ENCODE measurements around the gene AKAP6.
"Not testable (repeated sequence)": the region's sequence is repeated elsewhere in the genome, so short reads cannot be mapped to it uniquely, and the experiment has no call there.

The AKAP6 gene

DNA sequence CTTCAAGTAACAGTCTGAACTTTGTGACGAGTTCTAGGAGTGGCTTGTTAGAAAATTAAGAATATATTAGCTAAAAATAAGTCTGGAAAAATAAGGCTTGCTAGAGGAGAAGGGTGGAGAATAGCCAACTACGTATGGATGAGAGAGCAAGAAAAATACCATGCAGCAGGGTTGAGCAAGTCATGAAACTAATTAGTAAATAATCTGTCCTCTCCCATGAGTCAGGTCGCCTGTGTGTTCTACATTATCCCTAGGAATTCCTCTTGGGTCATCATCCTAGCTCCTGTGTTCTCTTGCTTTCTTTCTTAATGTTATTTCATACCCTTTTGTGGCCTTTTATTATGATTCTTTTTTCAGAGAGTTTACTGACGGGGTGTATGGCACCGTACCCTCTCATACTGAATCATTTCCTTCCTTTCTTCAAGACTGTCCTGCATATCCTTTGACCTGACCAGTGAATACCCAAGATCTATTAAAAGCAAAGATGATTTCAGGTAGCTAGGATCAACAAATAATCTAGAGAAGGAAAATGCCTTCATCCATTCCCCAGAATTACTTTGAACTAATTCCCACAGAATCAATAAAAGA, 432.4 kb downstream of the AKAP6 start:
- DNase-seq (ENCODE audit: extremely low spot score, insufficient read length, low read depth) (no peak), FAIRE-seq (no peak)

DNA sequence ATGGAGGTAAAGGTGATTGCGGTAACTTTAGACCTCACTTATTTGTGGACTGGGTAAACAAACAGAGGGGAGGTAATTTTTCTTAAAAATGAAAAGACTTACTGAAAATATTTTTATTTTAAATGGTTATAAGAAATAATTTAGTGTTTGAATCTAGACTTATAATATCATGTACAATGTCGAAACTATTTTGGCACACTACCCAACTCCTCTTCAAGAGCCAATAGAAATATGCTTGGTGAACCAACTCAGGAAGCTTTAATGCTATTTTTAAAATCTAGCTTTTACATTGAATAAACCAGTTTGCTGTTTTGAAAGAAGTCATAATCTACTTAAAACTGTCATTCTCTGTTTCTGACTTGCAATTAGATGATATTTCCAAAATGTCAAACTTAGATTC, 433.8 kb downstream of the AKAP6 start:
- DNase-seq (ENCODE audit: extremely low spot score, insufficient read length, low read depth), result no peak
- no peak for FAIRE-seq

DNA sequence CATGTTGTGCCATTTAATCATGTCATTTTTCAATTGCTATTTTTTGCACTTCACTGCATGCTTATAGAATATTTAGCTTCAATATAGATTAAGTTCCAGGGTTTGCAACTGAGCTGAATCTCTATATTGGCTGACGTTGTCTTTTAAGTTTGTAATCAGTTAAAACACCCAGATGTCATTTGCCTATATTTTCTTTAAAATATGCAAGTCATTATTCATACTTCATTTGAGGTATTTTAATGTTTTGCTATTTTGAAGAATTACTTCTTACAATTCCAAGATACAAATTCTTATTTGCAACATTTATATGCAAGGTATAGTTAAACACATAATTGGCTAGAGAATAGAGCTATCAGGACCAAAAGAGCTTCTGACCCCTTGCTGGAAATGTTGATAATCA, 434.6 kb downstream of the AKAP6 start:
- no peak for DNase-seq (ENCODE audit: extremely low spot score, insufficient read length, low read depth)
- FAIRE-seq, result no peak

DNA sequence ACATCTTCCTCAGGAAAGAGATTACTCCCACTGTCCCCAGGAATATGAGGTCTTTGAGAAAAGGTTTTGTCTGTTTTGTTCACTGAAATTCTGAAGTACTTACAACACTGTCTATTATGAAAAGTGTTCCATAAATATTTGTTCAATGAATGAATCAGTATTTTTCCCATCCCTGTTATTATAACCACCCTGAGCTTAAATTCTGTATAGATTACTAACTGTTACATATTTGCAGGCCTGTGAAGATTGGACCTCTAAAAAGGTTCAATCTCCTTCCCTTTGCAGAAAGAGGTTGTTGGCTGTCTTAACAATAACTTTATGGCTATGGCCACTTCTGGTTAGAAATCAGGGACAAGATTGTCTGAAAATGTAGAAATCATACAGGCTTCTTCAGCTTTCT, 435.0 kb downstream of the AKAP6 start:
- FAIRE-seq, result no peak
- no peak for DNase-seq (ENCODE audit: extremely low spot score, insufficient read length, low read depth)

DNA sequence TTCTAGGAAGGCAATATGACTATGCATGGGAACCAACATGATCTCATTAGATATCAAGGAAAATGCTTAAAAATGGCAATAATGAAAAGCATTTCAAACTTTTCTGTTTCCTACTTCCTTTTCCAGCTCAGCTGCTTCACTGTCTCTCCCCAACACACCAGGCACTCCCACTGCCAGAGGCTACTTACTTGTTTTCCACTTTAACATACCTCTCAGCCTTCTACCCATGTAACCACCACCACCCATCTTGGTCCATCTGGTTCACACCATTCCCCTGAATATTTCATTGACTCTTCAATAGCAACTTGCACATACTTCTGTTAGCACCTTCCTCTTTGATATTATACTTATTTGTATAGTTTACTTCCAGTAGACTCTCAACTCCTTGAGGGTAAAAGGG, 441.3 kb downstream of the AKAP6 start:
- FAIRE-seq, result no peak
- no peak for DNase-seq (ENCODE audit: extremely low spot score, insufficient read length, low read depth)

DNA sequence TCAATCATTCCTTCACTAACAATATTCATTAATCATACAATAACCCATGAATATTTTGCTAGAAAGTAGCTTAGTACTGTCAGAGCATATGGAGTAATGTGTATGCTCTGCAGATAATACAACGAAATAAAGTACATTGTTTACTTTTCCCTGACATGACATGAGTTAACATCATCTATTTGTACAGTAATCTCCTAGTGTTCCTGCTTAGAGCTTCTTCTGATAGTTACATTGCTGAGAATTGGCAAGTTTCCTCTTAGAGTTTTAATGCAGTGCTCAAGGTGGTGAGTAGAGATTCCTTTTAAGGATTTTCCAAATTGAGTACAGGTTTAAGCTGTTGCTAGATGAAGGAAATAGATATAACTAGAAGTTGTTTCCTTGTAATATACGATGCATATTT, 445.1 kb downstream of the AKAP6 start:
- FAIRE-seq, result no peak

DNA sequence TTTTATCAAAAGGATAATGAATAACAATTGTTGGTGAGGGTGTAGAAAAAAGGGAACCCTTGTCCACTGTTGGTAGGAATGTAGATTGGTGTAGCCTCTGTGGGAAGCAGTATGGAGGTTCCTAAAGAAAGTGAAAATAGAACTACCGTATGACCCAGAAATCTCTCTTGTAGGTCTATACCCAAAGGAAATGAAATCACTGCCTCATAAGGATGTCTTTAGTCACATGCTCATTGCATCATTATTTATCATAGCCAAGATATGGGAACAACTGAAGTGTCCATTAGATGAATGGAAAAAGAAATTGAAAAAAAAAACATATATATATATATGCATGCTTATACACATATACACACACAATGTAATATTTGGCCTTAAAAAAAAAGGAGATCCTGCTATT, 450.7 kb downstream of the AKAP6 start:
- FAIRE-seq, result no peak

More for the DNA sequence above, 445.1 kb downstream of the AKAP6 start:
- no peak for DNase-seq (ENCODE audit: extremely low spot score, insufficient read length, low read depth)

DNA sequence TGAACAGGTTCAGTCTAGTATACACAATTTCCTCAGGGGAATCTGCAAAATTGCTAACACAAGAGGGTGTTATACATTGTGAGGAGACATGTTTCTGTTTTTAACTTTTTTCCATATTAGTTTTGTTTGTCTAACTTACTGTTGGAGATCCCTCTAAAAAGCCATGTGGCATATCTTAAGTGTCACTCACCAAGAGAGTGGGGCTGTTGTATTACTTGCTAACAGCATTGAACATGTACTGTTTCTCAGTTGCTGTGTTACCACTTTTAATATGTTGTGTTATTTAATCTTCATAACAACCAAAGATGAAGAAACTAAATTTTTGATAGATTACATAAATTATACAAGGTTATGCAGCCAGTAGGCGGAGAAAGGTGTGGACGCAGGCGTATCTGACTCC, 455.3 kb downstream of the AKAP6 start:
- FAIRE-seq (no peak), DNase-seq (ENCODE audit: extremely low spot score, insufficient read length, low read depth) (no peak)

More for the DNA sequence above, 450.7 kb downstream of the AKAP6 start:
- no peak for DNase-seq (ENCODE audit: extremely low spot score, insufficient read length, low read depth)

DNA sequence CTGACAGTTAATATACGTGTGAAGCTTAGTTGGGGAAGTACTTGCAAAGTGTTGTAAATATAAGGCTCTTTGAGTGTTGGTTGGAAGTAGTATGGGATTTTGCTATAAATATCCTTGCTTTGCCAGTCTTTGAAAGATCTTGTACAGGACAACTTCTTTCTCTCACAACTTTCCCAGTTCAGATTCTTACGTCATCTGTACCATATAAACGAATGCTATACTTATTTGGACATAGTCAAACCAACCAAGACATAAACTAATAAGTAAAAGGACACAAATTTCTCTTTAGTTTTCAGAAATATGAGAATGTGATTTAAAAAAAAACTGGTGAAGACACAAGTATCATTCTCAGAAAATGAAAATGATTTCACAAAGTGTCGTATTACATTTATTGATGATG, 456.5 kb downstream of the AKAP6 start:
- FAIRE-seq (no peak), DNase-seq (ENCODE audit: extremely low spot score, insufficient read length, low read depth) (no peak)

DNA sequence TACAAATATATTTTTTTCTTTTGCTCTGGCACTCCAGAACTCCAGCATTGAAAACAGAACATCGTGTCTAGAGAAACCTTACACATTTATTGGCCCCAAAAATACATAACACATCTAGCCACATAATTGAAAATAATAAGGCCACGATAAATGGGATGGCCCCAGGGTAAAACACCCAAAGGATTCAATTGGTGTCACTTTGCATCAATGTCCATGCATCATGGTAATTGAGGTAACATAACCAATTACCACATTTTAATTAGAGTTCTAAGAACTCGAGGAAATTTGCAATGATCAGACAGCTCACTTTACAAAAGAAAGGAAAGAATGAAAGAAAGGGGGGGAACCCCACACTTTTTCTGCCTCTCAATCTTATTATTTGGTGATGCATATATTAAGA, 457.8 kb downstream of the AKAP6 start:
- no peak for FAIRE-seq
- no peak for DNase-seq (ENCODE audit: extremely low spot score, insufficient read length, low read depth)

DNA sequence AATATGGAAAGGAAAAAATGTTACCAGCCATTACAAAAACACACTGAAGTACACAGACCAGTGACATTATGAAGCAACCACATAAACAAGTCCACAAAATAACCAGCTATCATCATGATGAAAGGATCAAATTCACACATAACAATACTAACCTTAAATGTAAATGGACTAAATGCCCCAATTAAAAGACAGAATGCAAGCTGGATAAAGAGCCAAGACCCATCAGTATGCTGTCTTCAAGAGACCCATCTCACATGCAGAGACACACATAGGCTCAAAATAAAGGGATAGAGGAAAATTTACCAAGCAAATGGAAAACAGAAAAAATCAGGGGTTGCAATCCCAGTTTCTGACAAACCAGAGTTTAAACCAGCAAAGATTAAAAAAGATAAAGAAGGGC, 463.9 kb downstream of the AKAP6 start:
- not testable (repeated sequence) for FAIRE-seq; DNase-seq (ENCODE audit: extremely low spot score, insufficient read length, low read depth)

DNA sequence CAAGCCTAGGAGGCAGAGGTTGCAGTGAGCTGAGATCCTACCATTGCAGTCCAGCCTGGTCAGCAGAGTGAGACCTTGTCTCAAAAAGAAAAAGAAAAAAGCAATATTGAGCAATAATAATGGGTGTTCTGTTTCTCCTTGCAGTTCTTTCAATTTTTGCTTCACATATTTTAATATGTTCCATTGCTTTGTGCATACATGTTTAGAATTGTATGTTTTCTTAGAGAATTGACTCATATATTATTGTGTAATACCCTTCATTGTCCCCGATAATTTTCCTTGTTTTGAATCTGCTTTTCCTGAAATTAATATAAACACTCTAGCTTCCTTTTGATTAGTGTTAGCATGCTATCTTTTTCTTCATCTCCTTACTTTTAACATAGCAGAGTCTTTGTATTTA, 471.2 kb downstream of the AKAP6 start:
- no peak for FAIRE-seq

DNA sequence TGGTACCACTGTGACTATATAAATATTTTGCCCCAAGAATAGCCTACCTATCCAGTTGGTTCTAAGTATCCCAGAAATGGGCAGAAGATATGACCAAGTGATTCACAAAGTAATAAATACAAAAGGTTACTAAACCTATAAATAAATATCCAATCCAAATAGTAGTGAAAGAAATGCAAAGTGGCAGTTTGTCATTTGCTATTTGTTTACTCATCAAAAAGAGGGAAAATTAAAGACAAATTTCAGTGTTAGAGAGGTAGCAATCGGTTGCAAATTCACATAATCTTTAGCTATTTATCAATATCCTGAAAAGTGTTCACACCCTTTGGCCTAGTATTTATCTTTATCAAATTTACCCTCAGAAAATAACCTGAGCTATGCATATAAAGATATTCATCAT, 473.2 kb downstream of the AKAP6 start:
- FAIRE-seq, result no peak

More for the DNA sequence above, 471.2 kb downstream of the AKAP6 start:
- no peak for DNase-seq (ENCODE audit: extremely low spot score, insufficient read length, low read depth)

DNA sequence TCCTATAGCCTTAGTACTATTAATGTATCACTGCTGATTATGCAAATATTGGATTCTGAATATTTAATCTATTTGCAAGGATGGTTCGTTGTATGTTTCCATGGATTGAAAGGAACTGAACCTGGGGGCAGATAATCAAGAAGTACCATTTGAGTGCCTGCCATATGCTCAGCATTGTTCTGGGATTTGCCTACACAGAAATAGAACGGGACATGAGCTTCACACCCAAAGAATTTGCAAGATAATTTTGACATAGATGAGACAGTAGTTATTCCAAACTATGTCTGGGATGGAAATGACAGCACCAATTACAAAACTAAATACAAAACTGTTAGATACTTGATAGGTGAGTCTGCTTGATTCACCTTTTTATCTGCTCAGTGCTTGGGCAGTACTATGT, 476.9 kb downstream of the AKAP6 start:
- FAIRE-seq (no peak), DNase-seq (ENCODE audit: extremely low spot score, insufficient read length, low read depth) (no peak)

More for the DNA sequence above, 473.2 kb downstream of the AKAP6 start:
- no peak for DNase-seq (ENCODE audit: extremely low spot score, insufficient read length, low read depth)

DNA sequence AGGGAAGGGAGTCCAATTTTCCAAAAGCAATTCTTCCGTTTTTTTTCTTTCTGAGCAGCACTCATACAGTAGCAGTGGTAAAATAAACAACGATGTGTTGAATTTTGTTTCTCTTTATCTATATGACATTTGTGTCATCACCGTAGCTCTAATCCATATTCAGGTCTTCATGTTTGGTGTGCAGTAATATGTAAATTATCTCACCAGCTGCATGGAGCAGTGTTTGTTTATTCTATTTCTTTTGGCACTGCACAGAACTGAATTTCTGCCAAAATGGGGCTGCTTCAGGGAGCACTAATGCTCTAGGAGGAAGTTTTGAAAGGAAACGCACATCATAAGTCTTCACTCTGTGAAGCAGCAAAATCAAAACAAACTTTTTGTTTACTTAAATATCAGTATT, 479.5 kb downstream of the AKAP6 start:
- no peak for DNase-seq (ENCODE audit: extremely low spot score, insufficient read length, low read depth)
- FAIRE-seq, result no peak

DNA sequence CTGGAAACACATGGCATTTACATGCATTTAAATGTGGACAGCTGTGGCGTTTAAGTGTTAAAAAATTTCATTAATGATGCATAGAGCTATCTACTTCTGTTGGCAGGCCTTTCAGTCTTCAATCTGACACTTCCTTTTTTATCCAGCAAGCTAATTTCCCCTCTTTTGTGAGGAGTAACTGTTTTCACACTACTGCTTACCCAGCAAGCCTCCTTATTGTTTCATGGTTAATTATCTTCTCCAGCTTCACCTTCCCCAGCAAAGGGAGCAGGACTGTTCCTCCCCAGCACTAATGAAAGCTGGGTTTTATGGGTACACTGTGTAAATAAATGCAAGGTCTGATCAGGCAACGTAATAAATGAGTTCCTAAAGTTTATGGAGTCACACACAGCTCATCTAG, 480.2 kb downstream of the AKAP6 start:
- FAIRE-seq (no peak), DNase-seq (ENCODE audit: extremely low spot score, insufficient read length, low read depth) (no peak)

DNA sequence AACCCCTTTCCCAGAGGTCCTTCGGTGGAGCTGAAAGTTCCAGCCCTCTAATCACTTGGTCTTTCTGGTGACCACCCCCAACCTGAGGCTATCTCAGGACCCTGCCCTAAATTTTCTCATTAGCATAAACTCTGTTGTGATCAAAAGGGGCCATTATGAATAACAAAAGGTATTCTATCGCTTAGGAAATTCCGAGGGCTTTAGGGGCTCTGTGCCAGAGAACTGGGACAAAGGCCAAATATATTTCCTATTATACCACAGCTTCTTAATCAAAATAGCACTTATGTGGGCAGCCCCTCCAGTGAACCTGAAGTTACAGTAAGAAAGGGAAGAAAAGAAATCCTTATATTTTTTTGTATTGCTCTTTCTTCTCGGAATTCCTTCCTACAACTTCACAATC, 484.3 kb downstream of the AKAP6 start:
- no peak for DNase-seq (ENCODE audit: extremely low spot score, insufficient read length, low read depth)
- FAIRE-seq, result no peak

DNA sequence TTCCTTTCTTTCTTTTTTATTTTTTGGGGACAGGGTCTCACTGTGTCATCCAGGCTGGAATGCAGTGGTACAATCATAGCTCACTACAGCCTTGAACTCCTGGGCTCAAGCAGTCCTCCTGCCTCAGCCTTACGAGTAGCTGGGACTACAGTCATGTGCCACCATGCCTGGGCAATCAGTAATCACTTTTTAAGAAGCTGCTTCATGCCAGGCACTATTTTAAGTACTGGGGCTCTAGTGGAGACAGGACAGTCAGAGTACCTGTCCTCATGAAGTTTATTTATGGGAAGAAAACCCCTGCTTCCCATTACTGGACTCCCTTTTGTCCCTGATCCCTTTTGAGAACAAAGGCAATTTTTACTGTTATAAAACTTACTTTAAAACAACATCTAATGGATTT, 485.6 kb downstream of the AKAP6 start:
- DNase-seq (ENCODE audit: extremely low spot score, insufficient read length, low read depth) (no peak), FAIRE-seq (no peak)

DNA sequence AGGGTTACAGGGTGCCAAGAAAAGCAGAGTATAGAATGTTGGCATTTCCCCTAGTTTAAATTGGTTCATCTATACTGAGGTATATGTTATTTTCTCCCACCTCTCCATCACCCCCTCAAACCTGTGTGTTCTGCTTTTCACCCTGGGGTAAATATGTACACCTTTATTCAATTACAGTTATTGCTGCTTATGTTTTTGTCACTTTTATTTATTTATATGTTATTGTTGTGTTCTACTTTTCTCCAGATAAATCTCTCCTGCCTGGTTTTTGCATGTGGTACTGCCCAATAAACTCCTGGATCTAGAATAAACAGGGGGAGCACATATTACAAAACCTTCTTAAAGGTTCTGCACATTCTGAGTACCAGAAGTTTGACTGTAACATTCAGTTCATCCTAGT, 487.5 kb downstream of the AKAP6 start:
- FAIRE-seq (no peak), DNase-seq (ENCODE audit: extremely low spot score, insufficient read length, low read depth) (no peak)

DNA sequence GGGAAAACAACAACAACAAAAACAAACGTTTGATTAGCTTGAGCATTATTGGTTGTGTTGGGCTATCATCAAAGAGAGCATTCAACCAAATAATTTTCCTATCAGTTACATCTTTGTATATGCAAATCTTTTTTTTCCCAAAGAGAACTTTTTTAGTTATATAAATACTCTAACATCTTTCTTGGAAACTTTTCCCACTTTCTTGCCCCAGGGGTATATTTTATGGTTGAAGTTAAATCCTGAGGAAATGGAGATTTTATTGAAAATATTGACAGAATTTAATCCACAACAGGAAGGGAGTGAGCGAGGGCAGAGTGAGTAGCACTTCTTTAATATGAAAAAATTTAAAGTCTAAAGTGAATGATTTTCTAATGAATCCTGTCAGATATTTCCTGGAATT, 488.7 kb downstream of the AKAP6 start:
- DNase-seq (ENCODE audit: extremely low spot score, insufficient read length, low read depth), result no peak
- no peak for FAIRE-seq

DNA sequence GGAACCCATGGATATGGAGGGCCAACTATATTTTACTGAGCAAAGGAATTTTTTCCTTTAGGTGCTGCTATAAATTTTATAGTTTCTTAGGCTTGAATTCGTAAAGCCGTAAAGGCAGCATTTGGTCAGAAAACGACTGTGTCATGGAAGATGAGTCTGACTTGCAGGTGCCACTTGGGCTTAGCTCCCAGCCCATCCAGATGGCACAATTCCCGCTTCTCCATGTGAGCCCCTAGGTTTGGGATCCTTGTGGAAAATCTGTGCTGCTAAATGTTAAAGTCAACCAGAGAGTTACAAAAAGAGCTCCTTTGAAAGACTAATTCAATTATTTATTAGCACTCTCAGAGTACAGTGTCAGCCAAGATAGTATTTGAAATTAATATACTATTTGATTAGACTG, 489.5 kb downstream of the AKAP6 start:
- no peak for DNase-seq (ENCODE audit: extremely low spot score, insufficient read length, low read depth)
- no peak for FAIRE-seq

DNA sequence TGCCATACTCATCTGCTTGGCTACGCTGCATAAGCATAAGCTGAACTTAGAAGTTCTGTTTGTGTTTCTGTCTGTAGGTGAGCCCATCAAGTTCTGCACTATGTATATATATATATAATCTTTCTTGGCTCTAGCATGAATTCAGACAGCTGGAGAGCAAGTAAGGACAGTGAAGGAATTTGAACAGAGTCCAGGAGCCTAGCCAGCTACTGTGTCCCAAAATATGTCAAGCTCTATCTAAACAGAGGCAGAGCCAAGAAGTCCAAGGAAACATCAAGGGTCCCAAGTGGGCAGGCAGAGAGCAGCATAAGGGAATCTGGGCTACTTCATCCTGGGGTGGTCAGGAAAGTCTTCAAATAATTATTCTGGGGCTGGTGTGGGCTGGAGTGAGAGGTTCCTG, 491.1 kb downstream of the AKAP6 start:
- DNase-seq (ENCODE audit: extremely low spot score, insufficient read length, low read depth) (no peak), FAIRE-seq (no peak)

DNA sequence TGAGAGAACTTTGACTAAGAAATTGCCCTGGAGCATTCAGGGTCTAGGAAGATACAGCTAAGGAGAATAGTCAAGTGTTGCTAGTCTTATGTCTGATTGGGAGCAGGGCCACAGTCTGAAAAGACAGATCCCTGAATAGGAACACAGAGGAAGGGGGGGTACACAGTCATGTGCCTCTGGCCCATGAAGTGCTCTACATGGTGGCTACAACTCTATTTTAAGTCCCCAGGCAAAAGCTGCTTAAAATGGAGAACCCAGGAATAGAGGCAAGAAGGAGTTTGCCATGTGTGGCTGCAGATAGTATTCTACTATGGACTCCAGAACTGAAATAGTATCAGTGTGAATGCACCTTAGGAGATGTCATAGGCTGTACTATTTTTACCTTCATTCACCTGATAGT, 491.6 kb downstream of the AKAP6 start:
- DNase-seq (ENCODE audit: extremely low spot score, insufficient read length, low read depth) (no peak), FAIRE-seq (no peak)
